WTC11 (cell line): ENCODE data around the gene SEC24C. TPM values are rescaled to one million over a fixed set of nuclear protein-coding genes. Genes with fewer than 3 reads are reported as not detected.
"Not testable (repeated sequence)": the region's sequence is repeated elsewhere in the genome, so short reads cannot be mapped to it uniquely, and the experiment has no call there.

Experiments
- ATAC-seq: fragments of 200-7000 bp; cut with Tn5 transposase; 2 replicates; pipeline ENCODE4 v1.10.0; 2021; ENCODE audit warnings: mild to moderate bottlenecking, moderate library complexity
- CTCF ChIA-PET: fragments of 300-600 bp; sonication (Branson Sonifier 250); formaldehyde crosslinking; loops from one replicate; lab custom pipeline; 2021; ENCODE audit warnings: antibody characterized with exemption; lab: Charles Lee
- POLR2A ChIA-PET: fragments of 350-600 bp; sonication (Branson Sonifier 250); formaldehyde crosslinking; loops from one replicate; lab custom pipeline; 2021; ENCODE audit warnings: antibody characterized with exemption; lab: Charles Lee
- DNase-seq: peaks from one replicate; pipeline ENCODE4 v3.0.0; 2021; ENCODE audit warnings: low spot score
- H3K27ac Mint-ChIP-seq: 2 replicates; pipeline ENCODE4 v1.8.0; 2021; ENCODE audit warnings: mixed read lengths
- H3K27me3 Mint-ChIP-seq: 2 replicates; pipeline ENCODE4 v1.8.0; 2021; ENCODE audit warnings: low read depth, mild to moderate bottlenecking, moderate library complexity, mixed read lengths
- H3K36me3 Mint-ChIP-seq: 2 replicates; pipeline ENCODE4 v1.8.0; 2021; ENCODE audit warnings: mixed read lengths
- H3K4me1 Mint-ChIP-seq: 2 replicates; pipeline ENCODE4 v1.8.0; 2022; ENCODE audit warnings: mixed read lengths
- H3K4me3 Mint-ChIP-seq: 2 replicates; pipeline ENCODE4 v1.8.0; 2021; ENCODE audit warnings: mild to moderate bottlenecking, moderate library complexity, mixed read lengths
- H3K9me3 Mint-ChIP-seq: 2 replicates; pipeline ENCODE4 v1.8.0; 2021; ENCODE audit warnings: mixed read lengths
- ELF4 ChIP-seq: sonication (generic); formaldehyde crosslinking; IDR thresholded peaks from 2 replicates; pipeline ENCODE4 v1.8.1; 2022; ENCODE audit warnings: low read depth, mild to moderate bottlenecking, moderate library complexity, missing genetic modification reagents
- MYBL2 ChIP-seq: sonication (generic); formaldehyde crosslinking; IDR thresholded peaks from 2 replicates; pipeline ENCODE4 v1.8.1; 2023; ENCODE audit warnings: mild to moderate bottlenecking, moderate library complexity, missing genetic modification reagents
- NFYB ChIP-seq: sonication (generic); formaldehyde crosslinking; conservative IDR thresholded peaks from 2 replicates; pipeline ENCODE4 v1.8.0; 2022; ENCODE audit warnings: low read depth, missing genetic modification reagents
- NR3C1 ChIP-seq: sonication (generic); formaldehyde crosslinking; conservative IDR thresholded peaks from 2 replicates; pipeline ENCODE4 v1.8.1; 2023; ENCODE audit warnings: low read depth, mild to moderate bottlenecking, missing genetic modification reagents
- OVOL2 ChIP-seq: fragments of 250-450 bp; sonication (Bioruptor Pico); IDR thresholded peaks from 2 replicates; pipeline ENCODE4 v1.9.0; 2021; ENCODE audit warnings: mild to moderate bottlenecking, borderline replicate concordance
- ZNF121 ChIP-seq: sonication (generic); formaldehyde crosslinking; IDR thresholded peaks from 2 replicates; pipeline ENCODE4 v1.8.0; 2023; ENCODE audit warnings: missing genetic modification reagents
- ZNF423 ChIP-seq: fragments of 250-450 bp; sonication (Bioruptor Pico); IDR thresholded peaks from 2 replicates; pipeline ENCODE4 v2.1.2; 2022; ENCODE audit warnings: mild to moderate bottlenecking, moderate library complexity
- total RNA-seq: library from RNA; stranded (reverse); gene quantifications from 3 replicates; pipeline ENCODE4 v1.2.3, GENCODE V29; 2021
- TF ChIP-seq, protein P1 (sequence below): sonication (generic); formaldehyde crosslinking; IDR thresholded peaks from 2 replicates; pipeline ENCODE4 v1.8.0; 2022; ENCODE audit warnings: mild to moderate bottlenecking, missing genetic modification reagents
- TF ChIP-seq, protein P2 (sequence below): sonication (generic); formaldehyde crosslinking; IDR thresholded peaks from 2 replicates; pipeline ENCODE4 v1.8.0; 2022; ENCODE audit warnings: missing genetic modification reagents
- TF ChIP-seq, protein P3 (sequence below): fragments of 250-450 bp; sonication (Bioruptor Pico); IDR thresholded peaks from 2 replicates; pipeline ENCODE4 v1.8.0; 2021; ENCODE audit warnings: mild to moderate bottlenecking
- TF ChIP-seq, protein P4 (sequence below): sonication (generic); formaldehyde crosslinking; IDR thresholded peaks from 2 replicates; pipeline ENCODE4 v1.8.1; 2023; ENCODE audit warnings: mild to moderate bottlenecking, moderate library complexity, missing genetic modification reagents
- TF ChIP-seq, protein P5 (sequence below): sonication (generic); formaldehyde crosslinking; IDR thresholded peaks from 2 replicates; pipeline ENCODE4 v1.8.1; 2023; ENCODE audit warnings: mild to moderate bottlenecking, missing genetic modification reagents

The SEC24C gene
- total RNA-seq, 1 experiment from 2014 or later, result 74.2 TPM

DNA sequence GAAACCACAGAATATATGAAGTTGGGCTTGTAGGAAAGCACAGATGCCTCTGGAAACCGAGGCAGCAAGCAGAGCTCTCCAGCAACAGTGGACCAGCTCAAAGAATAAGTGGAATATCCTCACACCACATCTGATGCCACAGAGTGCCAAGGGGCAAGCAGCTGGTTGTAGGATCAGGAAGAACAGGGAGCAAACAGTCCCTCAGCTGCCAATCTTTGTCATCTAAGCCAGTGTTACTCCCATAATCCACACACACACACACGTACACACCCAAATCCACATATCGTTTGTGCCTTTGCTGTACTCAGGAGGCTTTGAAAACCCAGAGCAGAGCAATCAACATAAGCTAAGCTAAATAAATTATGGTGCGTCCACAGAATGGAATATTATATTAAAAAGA is 20.7 kb upstream of the SEC24C start:
- ChIA-PET POLR2A (no interaction called here), CTCF (no interaction called here)
- DNase-seq (no peak), ATAC-seq (no peak)
- peaks cover 39% of the 10 kb centered on the region for H3K36me3 Mint-ChIP-seq
- no peaks in the 10 kb centered on the region for H3K27me3 Mint-ChIP-seq
- TF ChIP-seq, protein P1, sequence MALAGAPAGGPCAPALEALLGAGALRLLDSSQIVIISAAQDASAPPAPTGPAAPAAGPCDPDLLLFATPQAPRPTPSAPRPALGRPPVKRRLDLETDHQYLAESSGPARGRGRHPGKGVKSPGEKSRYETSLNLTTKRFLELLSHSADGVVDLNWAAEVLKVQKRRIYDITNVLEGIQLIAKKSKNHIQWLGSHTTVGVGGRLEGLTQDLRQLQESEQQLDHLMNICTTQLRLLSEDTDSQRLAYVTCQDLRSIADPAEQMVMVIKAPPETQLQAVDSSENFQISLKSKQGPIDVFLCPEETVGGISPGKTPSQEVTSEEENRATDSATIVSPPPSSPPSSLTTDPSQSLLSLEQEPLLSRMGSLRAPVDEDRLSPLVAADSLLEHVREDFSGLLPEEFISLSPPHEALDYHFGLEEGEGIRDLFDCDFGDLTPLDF (CRISPR knock-in tag), result no peak
- TF ChIP-seq ZNF121 (CRISPR knock-in tag) (no peak), NR3C1 (CRISPR knock-in tag) (no peak), MYBL2 (CRISPR knock-in tag) (no peak), OVOL2 (no peak), NFYB (CRISPR knock-in tag) (no peak), ZNF423 (CRISPR knock-in tag) (no peak), ELF4 (no peak)
- TF ChIP-seq, protein P2, sequence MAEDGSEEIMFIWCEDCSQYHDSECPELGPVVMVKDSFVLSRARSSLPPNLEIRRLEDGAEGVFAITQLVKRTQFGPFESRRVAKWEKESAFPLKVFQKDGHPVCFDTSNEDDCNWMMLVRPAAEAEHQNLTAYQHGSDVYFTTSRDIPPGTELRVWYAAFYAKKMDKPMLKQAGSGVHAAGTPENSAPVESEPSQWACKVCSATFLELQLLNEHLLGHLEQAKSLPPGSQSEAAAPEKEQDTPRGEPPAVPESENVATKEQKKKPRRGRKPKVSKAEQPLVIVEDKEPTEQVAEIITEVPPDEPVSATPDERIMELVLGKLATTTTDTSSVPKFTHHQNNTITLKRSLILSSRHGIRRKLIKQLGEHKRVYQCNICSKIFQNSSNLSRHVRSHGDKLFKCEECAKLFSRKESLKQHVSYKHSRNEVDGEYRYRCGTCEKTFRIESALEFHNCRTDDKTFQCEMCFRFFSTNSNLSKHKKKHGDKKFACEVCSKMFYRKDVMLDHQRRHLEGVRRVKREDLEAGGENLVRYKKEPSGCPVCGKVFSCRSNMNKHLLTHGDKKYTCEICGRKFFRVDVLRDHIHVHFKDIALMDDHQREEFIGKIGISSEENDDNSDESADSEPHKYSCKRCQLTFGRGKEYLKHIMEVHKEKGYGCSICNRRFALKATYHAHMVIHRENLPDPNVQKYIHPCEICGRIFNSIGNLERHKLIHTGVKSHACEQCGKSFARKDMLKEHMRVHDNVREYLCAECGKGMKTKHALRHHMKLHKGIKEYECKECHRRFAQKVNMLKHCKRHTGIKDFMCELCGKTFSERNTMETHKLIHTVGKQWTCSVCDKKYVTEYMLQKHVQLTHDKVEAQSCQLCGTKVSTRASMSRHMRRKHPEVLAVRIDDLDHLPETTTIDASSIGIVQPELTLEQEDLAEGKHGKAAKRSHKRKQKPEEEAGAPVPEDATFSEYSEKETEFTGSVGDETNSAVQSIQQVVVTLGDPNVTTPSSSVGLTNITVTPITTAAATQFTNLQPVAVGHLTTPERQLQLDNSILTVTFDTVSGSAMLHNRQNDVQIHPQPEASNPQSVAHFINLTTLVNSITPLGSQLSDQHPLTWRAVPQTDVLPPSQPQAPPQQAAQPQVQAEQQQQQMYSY (CRISPR knock-in tag), result no peak
- TF ChIP-seq, protein P3, sequence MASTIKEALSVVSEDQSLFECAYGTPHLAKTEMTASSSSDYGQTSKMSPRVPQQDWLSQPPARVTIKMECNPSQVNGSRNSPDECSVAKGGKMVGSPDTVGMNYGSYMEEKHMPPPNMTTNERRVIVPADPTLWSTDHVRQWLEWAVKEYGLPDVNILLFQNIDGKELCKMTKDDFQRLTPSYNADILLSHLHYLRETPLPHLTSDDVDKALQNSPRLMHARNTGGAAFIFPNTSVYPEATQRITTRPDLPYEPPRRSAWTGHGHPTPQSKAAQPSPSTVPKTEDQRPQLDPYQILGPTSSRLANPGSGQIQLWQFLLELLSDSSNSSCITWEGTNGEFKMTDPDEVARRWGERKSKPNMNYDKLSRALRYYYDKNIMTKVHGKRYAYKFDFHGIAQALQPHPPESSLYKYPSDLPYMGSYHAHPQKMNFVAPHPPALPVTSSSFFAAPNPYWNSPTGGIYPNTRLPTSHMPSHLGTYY (CRISPR knock-in tag), result no peak
- TF ChIP-seq, protein P4, sequence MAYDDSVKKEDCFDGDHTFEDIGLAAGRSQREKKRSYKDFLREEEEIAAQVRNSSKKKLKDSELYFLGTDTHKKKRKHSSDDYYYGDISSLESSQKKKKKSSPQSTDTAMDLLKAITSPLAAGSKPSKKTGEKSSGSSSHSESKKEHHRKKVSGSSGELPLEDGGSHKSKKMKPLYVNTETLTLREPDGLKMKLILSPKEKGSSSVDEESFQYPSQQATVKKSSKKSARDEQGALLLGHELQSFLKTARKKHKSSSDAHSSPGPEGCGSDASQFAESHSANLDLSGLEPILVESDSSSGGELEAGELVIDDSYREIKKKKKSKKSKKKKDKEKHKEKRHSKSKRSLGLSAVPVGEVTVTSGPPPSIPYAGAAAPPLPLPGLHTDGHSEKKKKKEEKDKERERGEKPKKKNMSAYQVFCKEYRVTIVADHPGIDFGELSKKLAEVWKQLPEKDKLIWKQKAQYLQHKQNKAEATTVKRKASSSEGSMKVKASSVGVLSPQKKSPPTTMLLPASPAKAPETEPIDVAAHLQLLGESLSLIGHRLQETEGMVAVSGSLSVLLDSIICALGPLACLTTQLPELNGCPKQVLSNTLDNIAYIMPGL (CRISPR knock-in tag), result no peak
- TF ChIP-seq, protein P5, sequence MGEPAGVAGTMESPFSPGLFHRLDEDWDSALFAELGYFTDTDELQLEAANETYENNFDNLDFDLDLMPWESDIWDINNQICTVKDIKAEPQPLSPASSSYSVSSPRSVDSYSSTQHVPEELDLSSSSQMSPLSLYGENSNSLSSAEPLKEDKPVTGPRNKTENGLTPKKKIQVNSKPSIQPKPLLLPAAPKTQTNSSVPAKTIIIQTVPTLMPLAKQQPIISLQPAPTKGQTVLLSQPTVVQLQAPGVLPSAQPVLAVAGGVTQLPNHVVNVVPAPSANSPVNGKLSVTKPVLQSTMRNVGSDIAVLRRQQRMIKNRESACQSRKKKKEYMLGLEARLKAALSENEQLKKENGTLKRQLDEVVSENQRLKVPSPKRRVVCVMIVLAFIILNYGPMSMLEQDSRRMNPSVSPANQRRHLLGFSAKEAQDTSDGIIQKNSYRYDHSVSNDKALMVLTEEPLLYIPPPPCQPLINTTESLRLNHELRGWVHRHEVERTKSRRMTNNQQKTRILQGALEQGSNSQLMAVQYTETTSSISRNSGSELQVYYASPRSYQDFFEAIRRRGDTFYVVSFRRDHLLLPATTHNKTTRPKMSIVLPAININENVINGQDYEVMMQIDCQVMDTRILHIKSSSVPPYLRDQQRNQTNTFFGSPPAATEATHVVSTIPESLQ (CRISPR knock-in tag), result no peak
- H3K4me3 Mint-ChIP-seq, result no peak overlapping the region
- no peak overlapping the region for H3K27ac Mint-ChIP-seq
- no peaks in the 10 kb centered on the region for H3K4me1 Mint-ChIP-seq
- no peaks in the 10 kb centered on the region for H3K9me3 Mint-ChIP-seq

DNA sequence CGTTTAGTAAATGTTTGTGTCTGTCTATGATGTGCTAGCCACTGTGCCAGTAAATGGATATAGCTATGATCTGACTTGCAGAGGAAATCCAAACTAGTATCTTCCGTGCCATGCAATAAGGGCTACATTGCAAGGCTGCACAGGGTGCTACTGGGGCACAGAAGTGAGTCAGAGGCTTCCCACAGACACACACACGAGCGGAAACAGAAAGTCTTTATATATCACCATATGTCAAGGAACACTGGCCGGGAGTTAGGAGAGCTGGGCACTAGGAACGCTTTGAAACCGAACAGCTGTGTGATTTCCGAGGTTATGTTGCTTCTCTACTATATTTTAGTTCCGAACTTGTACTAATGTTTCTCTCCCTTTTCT is 14.4 kb upstream of the SEC24C start:
- DNase-seq, result not testable (repeated sequence)
- peak overlapping the region; percentile 97 for H3K27ac Mint-ChIP-seq

More for the DNA sequence above, 14.4 kb upstream of the SEC24C start:
- not testable (repeated sequence) for H3K9me3 Mint-ChIP-seq, H3K4me1 Mint-ChIP-seq, ATAC-seq, H3K27me3 Mint-ChIP-seq
- H3K4me3 Mint-ChIP-seq, result peak overlapping the region; percentile 95
- H3K36me3 Mint-ChIP-seq, result peaks cover 19% of the 10 kb centered on the region
- CTCF ChIA-PET, result interaction anchor here (0.7 to 2.0 kb wide), 5 partner anchors 12 to 200 kb away, joined by 3 to 5 read pairs (median 4); no protein-coding TSS in a partner anchor
- POLR2A ChIA-PET, result interaction anchor here (0.8 to 3.3 kb wide), 3 partner anchors 12 to 82 kb away, joined by 3 to 19 read pairs (median 3); partner anchors contain the start of gene SEC24C
